Prostate gland (tissue), 2 donors: ENCODE measurements around the gene EPSTI1.

Experiments
- POLR2A ChIP-seq: fragments of 450-650 bp; IDR thresholded peaks from one replicate; pipeline ENCODE4 v1.6.1; 2016; ENCODE audit warnings: antibody characterized with exemption, mild to moderate bottlenecking
- POLR2AphosphoS5 ChIP-seq: sonication (generic); formaldehyde crosslinking; IDR thresholded peaks from one replicate; pipeline ENCODE4 v1.6.1; 2017; ENCODE audit warnings: antibody characterized with exemption
- TF ChIP-seq, protein P1 (sequence below), 4 experiments: fragments of 200-600 bp in 2 of 4; fragments of 450-650 bp in 2 of 4; sonication (generic) in 2 of 4; IDR thresholded peaks; 1 replicate in 3 of 4; 2 replicates in 1 of 4; pipeline ENCODE4 v1.5.1; 2016 to 2019; ENCODE audit warnings: antibody characterized with exemption in 4 of 4, mild to moderate bottlenecking in 2 of 4, moderate library complexity in 2 of 4

DNA sequence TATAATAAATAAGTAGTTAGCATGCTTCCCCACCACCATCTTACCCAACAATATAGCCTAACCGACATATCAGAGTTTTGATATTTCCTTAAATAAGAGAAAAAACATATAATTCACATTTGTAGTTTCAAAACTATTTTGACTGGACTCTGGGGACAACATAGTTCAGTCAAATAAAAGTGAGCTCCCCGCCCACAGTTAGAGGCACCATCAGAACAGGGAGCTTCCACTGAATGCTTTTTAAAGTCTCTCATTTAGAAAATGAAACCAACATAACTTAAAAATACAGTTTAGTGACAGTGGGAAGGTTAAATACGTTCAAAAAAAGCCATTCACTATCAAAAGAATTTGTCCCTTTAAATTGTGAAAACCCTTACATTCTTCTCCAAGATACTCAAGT lies 92.8 kb downstream of the EPSTI1 start:
- no peak for TF ChIP-seq POLR2A
- TF ChIP-seq, protein P1, sequence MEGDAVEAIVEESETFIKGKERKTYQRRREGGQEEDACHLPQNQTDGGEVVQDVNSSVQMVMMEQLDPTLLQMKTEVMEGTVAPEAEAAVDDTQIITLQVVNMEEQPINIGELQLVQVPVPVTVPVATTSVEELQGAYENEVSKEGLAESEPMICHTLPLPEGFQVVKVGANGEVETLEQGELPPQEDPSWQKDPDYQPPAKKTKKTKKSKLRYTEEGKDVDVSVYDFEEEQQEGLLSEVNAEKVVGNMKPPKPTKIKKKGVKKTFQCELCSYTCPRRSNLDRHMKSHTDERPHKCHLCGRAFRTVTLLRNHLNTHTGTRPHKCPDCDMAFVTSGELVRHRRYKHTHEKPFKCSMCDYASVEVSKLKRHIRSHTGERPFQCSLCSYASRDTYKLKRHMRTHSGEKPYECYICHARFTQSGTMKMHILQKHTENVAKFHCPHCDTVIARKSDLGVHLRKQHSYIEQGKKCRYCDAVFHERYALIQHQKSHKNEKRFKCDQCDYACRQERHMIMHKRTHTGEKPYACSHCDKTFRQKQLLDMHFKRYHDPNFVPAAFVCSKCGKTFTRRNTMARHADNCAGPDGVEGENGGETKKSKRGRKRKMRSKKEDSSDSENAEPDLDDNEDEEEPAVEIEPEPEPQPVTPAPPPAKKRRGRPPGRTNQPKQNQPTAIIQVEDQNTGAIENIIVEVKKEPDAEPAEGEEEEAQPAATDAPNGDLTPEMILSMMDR (IDR thresholded peaks at IDR 0.05) = no peak
- TF ChIP-seq POLR2AphosphoS5 = no peak
